K562 (cell line): ENCODE measurements around the gene COL4A1. TPM values are rescaled to one million over a fixed set of nuclear protein-coding genes. Genes with fewer than 3 reads are reported as not detected.

Source experiments
- ATAC-seq: fragments of 200-7000 bp; cut with Tn5 transposase; 3 replicates; pipeline ENCODE4 v1.9.1; 2020; ENCODE audit warnings: moderate library complexity
- BruUV-seq: library from RNA; stranded (reverse); fragments of 400-500 nt; replicated peaks from 2 replicates; lab custom pipeline; 2021; lab: Mats Ljungman, UMichigan
- CTCF ChIA-PET: fragments of 300-600 bp; formaldehyde crosslinking; extraction: SDS; loops from one replicate; lab custom pipeline; 2021; ENCODE audit warnings: low intra/inter-chr PET ratio; lab: Yijun Ruan, JAX
- POLR2A ChIA-PET: fragments of 300-600, 350-650 bp; sonication (Branson Sonifier 250); formaldehyde crosslinking; extraction: SDS; loops from one replicate; lab custom pipeline; 2021; ENCODE audit warnings: antibody characterized with exemption, inconsistent platforms; lab: Yijun Ruan, JAX
- DNase-seq, 4 experiments: peaks; one replicate each; pipeline versions ENCODE4 v3.0.0 to v3.0.0-alpha.2; 2011 to 2018; ENCODE audit warnings: low spot score in 3 of 4, mixed read lengths in 3 of 4; ENCODE audit errors: extremely low read depth in 1 of 4
- FAIRE-seq: peaks from 2 replicates; lab custom pipeline; 2011; peaks lifted over from hg19 to GRCh38; lab: Jason Lieb, UNC
- H2AFZ ChIP-seq: 2 replicates; pipeline ENCODE4 v1.6.0; 2011; ENCODE audit warnings: low read depth, low read length, control low read depth, inconsistent platforms
- H3K27ac ChIP-seq: fragments of 200-600 bp; 3 replicates; pipeline ENCODE4 v1.8.0; 2011; ENCODE audit warnings: low read depth, mild to moderate bottlenecking, control low read depth, inconsistent platforms, low read length, moderate library complexity, mixed read lengths; ENCODE audit errors: extremely low read depth
- H3K27me3 ChIP-seq, 2 experiments: fragments of 300-600 bp in 1 of 2; 2 replicates in 1 of 2; 3 replicates in 1 of 2; pipeline versions ENCODE4 v1.6.0 to v1.8.0; 2011; ENCODE audit warnings: inconsistent platforms in 2 of 2, low read length in 2 of 2, mild to moderate bottlenecking in 1 of 2, mixed read lengths in 1 of 2, moderate library complexity in 1 of 2; ENCODE audit not compliant: control insufficient read depth in 2 of 2, insufficient read depth in 2 of 2
- H3K36me3 ChIP-seq: fragments of 300-600 bp; 3 replicates; pipeline ENCODE4 v1.8.0; 2011; ENCODE audit warnings: mild to moderate bottlenecking, low read length, inconsistent platforms; ENCODE audit not compliant: control insufficient read depth, insufficient read depth
- H3K4me1 ChIP-seq, 2 experiments: fragments of 200-600 bp in 1 of 2; replicated peaks in 1 of 2; 2 replicates in 1 of 2; 3 replicates in 1 of 2; pipeline versions ENCODE4 v1.5.1 to v1.8.0; 2011; ENCODE audit warnings: inconsistent platforms in 2 of 2, low read length in 2 of 2, mild to moderate bottlenecking in 1 of 2, mixed read lengths in 1 of 2, moderate library complexity in 1 of 2; ENCODE audit not compliant: control insufficient read depth in 2 of 2, insufficient read depth in 2 of 2
- H3K4me2 ChIP-seq: 2 replicates; pipeline ENCODE4 v1.6.1; 2011; ENCODE audit warnings: low read length, control low read depth, inconsistent platforms, mixed read lengths; ENCODE audit not compliant: insufficient read depth
- H3K4me3 ChIP-seq: fragments of 200-600 bp; sonication (generic), shearing (Covaris generic); 2 replicates; pipeline ENCODE4 v1.5.1; 2016; ENCODE audit warnings: control low read depth, inconsistent platforms
- H3K79me2 ChIP-seq: fragments of 200-600 bp; 3 replicates; pipeline ENCODE4 v1.8.0; 2011; ENCODE audit warnings: low read length, inconsistent platforms; ENCODE audit not compliant: control insufficient read depth, insufficient read depth
- H3K9ac ChIP-seq, 2 experiments: 2 replicates each; pipeline versions ENCODE4 v1.6.0 to v1.6.1; 2011; ENCODE audit warnings: low read depth in 2 of 2, low read length in 2 of 2, control low read depth in 1 of 2, inconsistent platforms in 1 of 2, mild to moderate bottlenecking in 1 of 2, mixed read lengths in 1 of 2; ENCODE audit not compliant: insufficient read depth in 1 of 2
- H3K9me1 ChIP-seq: one replicate; pipeline ENCODE4 v1.6.0; 2011; ENCODE audit warnings: inconsistent platforms, mild to moderate bottlenecking, low read length, moderate library complexity; ENCODE audit not compliant: control insufficient read depth, insufficient read depth
- H3K9me3 ChIP-seq: replicated peaks from 2 replicates; pipeline ENCODE4 v1.5.1; 2011; ENCODE audit warnings: low read depth, low read length, inconsistent platforms; ENCODE audit not compliant: control insufficient read depth, insufficient read depth
- H4K20me1 ChIP-seq: replicated peaks from 2 replicates; pipeline ENCODE4 v1.6.1; 2011; ENCODE audit warnings: low read length, inconsistent platforms, mixed read lengths; ENCODE audit not compliant: control insufficient read depth, insufficient read depth
- CAMTA2 ChIP-seq: fragments of 250-450 bp; sonication (Bioruptor Pico); conservative IDR thresholded peaks from 2 replicates; pipeline ENCODE4 v1.5.1; 2022
- TAF15 ChIP-seq: fragments of 200-400 bp; formaldehyde crosslinking; IDR thresholded peaks from 2 replicates; pipeline ENCODE4 v1.6.1; 2017; ENCODE audit warnings: mild to moderate bottlenecking, low read depth, low read length, moderate library complexity
- ZBTB17 ChIP-seq: fragments of 450-650 bp; formaldehyde crosslinking; IDR thresholded peaks from 2 replicates; pipeline ENCODE4 v1.4.0; 2020; ENCODE audit warnings: mild to moderate bottlenecking
- ZNF41 ChIP-seq: fragments of 250-450 bp; sonication (Bioruptor Pico); conservative IDR thresholded peaks from 2 replicates; pipeline ENCODE4 v1.4.0; 2020; ENCODE audit warnings: mild to moderate bottlenecking
- WGBS: fragments of 100-300 bp; shearing (Covaris generic); methylation state at CpG from one replicate; pipeline ENCODE4 v1.1.6; 2016; ENCODE audit warnings: low coverage, mixed read lengths; ENCODE audit not compliant: insufficient coverage; ENCODE audit errors: missing lambda C conversion rate; 5-methylcytosine and 5-hydroxymethylcytosine counted together
- in situ Hi-C: fragments of 300-500 bp; cut with MboI; formaldehyde crosslinking; loops from 4 replicates; pipeline ENCODE4 v1.15.0; 2018; ENCODE audit warnings: inconsistent platforms, mixed read lengths
- intact Hi-C: fragments of 100-400 bp; cut with micrococcal nuclease; formaldehyde crosslinking; loops from 2 replicates; pipeline ENCODE4 v1.14.2; 2022
- polyA plus RNA-seq, 8 experiments: library from polyadenylated mRNA; depleted of rRNA in 4 of 8; stranded (reverse) in 5 of 8; unstranded in 3 of 8; fragments of >200 nt; fragmentation: Nextera tagmentation in 2 of 8; fragmentation: Illumina TruSeq in 1 of 8; extraction: Ambion mirVana in 2 of 8; extraction: Trizol in 1 of 8; gene quantifications; 2 replicates each; pipeline versions ENCODE4 v1.2.1 to v1.2.3, GENCODE V29; 2011 to 2014; ENCODE audit warnings: inconsistent platforms in 1 of 8, missing spikeins in 1 of 8
- total RNA-seq, 7 experiments: library from RNA; depleted of rRNA in 6 of 7; stranded (reverse); fragments of >200 nt in 6 of 7; fragmentation: Illumina TruSeq in 2 of 7; extraction: Trizol in 2 of 7; gene quantifications; 2 replicates each; pipeline versions ENCODE4 v1.2.1 to v1.2.3, GENCODE V29; 2011 to 2021; ENCODE audit warnings: low replicate concordance in 1 of 7

The COL4A1 gene
- total and polyA plus RNA-seq, 9 of the 15 experiments (the other 6 are each of a cell fraction or from before 2014, with no cell fraction given), result 0.35 TPM; not detected in 8

DNA sequence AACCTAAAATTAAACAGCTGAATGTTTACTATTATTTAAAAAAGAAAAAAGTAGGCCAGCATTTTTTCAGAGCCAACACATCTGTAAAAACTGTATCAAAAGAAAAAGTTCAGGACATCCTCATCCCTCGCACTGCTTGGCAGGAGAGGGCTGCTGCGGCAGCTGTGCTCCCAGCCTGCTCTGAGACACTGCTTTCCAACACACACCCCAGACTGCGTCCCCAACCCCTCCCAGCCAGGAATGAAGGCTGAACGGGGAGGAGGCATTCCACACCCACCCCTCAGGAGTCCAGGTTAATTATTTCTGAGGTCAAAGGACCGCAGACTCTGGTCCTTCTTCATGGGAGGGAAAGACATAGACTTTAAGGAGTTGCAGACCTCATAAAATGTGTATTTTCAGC is 43.1 kb downstream of the COL4A1 start (continued):
- no peak for TF ChIP-seq ZBTB17 (CRISPR knock-in tag)
- no peak for TF ChIP-seq TAF15

DNA sequence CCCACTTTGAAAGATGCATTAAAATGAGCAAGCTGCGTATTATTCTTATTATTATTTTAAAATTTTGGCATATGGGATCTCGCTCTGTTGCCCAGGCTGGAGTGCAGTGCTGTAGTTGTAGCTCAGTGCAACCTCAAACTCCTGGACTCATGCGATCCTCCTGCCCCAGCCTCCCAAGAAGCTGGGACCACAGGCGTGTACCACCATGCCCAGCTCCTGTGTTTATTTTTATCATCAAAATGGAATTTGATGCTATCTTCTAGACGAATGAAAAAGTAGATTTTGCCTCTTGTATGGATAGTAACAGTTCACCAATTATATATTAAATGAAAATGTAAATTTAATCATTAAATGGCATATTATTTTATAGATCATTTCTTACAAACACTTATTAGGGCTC is 43.6 kb downstream of the COL4A1 start:
- no peaks in the 10 kb centered on the region for H3K9me1 ChIP-seq
- CTCF ChIA-PET, result no interaction called here

DNA sequence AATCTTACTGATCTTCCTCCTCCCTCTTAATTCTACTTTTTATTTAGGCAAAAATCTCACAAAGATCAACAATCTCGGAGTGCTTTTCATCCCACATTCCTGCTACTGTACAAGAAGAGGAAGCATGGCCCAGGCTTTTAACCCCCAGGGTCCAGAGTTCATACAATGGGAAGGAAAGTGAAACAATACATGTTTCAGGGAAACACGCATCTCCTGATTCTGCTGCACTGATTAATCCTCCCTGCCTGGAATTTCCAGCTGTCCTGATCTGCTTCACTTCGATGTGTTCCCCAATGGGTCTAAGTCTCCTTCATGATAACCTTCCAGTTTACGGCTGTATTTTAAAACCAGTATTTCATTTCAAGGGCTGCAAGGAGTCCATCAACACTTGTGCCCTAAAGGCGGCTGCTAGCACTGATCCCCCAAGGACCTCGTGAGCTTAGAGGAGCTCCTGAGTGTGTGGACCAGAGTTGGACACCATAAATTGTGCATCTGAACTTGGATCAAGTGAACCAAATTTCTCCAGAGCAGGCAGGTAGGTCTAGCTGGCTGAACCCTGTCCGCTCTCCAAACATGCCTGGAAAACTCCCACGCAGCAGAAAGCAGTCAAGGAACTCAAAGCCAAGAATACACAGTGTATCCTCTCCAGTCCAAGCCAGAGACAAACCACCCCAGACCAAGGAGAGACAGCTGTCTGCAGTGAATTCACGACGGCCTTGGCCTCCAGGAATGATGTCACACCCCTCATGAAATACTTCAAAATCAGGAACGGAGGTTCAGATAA is 44.3 kb downstream of the COL4A1 start:
- DNase-seq (no peak), ATAC-seq (no peak), FAIRE-seq (no peak)
- no peak overlapping the region for H3K27ac ChIP-seq
- ChIA-PET POLR2A (no interaction called here), CTCF (no interaction called here)
- in situ Hi-C loops, result no loop called here
- no peaks in the 10 kb centered on the region for H3K4me1 ChIP-seq
- intact Hi-C loops, result no loop called here
- no peaks in the 10 kb centered on the region for H3K9me1 ChIP-seq
- WGBS, result 0% methylated on average over 9 of the region's 11 CpGs
- H4K20me1 ChIP-seq, result no peaks in the 10 kb centered on the region
- H3K27me3 ChIP-seq, result peaks cover 2 to 46% of the 10 kb centered on the region in 2 experiments; a peak in 4 of 5 replicates
- H3K9me3 ChIP-seq, result no peaks in the 10 kb centered on the region
- no peak for TF ChIP-seq ZNF41 (CRISPR knock-in tag)
- H3K4me3 ChIP-seq, result no peak overlapping the region
- H3K9ac ChIP-seq, result no peak overlapping the region
- H2AFZ ChIP-seq, result no peak overlapping the region
- no TSS peak for BruUV-seq
- H3K36me3 ChIP-seq, result no peaks in the 10 kb centered on the region
- H3K79me2 ChIP-seq, result no peaks in the 10 kb centered on the region
- H3K4me2 ChIP-seq, result no peak overlapping the region

More for the DNA sequence above, 43.6 kb downstream of the COL4A1 start:
- ATAC-seq, result no peak
- intact Hi-C loops (no loop called here), in situ Hi-C loops (no loop called here)
- no peak for DNase-seq
- POLR2A ChIA-PET, result no interaction called here
- no peak overlapping the region for H3K4me3 ChIP-seq
- no peak for FAIRE-seq
- WGBS, result 4% methylated on average over 5 of the region's 5 CpGs
- no peak overlapping the region for H3K27ac ChIP-seq
- BruUV-seq, result no TSS peak
- H3K27me3 ChIP-seq, result peaks cover 2 to 46% of the 10 kb centered on the region in 2 experiments; a peak in 4 of 5 replicates
- H4K20me1 ChIP-seq, result no peaks in the 10 kb centered on the region
- H3K36me3 ChIP-seq, result no peaks in the 10 kb centered on the region
- no peaks in the 10 kb centered on the region for H3K9me3 ChIP-seq
- no peaks in the 10 kb centered on the region for H3K79me2 ChIP-seq
- no peaks in the 10 kb centered on the region for H3K4me1 ChIP-seq
- H3K4me2 ChIP-seq, result no peak overlapping the region
- no peak overlapping the region for H2AFZ ChIP-seq
- no peak overlapping the region for H3K9ac ChIP-seq
- TF ChIP-seq CAMTA2, result no peak
